Measurements from ENCODE around the gene CEP170. TPM values are rescaled to one million over a fixed set of nuclear protein-coding genes. Genes with fewer than 3 reads are reported as not detected.
"Not testable (repeated sequence)": the region's sequence is repeated elsewhere in the genome, so short reads cannot be mapped to it uniquely, and the experiment has no call there.

The CEP170 gene
- total RNA-seq, 2 donors from 2014 or later = 73.7 to 77.0 TPM

DNA sequence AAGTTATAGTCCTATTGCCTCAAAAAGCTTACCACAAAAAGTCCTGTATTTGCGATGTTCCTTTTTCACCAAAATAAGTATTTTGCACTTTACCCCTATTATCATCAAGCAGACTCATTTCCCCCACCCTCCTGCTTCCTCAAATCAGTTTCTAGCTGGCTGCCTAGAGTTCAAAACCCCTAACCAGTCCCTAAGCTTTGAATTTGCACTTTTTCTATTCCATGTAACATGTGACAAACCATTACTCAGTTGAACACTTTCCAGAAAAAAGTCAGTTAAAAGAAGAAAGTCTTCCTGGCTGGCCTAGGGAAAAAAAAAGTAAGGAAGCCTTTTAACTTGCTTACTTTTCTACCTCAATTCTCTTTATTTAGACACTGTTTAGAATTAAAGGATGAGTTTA is 8.2 kb downstream of the CEP170 start:
- DNase-seq (ENCODE audit: low spot score) = no peak
- intact Hi-C loops (cut with DNase I) = no loop called here

DNA sequence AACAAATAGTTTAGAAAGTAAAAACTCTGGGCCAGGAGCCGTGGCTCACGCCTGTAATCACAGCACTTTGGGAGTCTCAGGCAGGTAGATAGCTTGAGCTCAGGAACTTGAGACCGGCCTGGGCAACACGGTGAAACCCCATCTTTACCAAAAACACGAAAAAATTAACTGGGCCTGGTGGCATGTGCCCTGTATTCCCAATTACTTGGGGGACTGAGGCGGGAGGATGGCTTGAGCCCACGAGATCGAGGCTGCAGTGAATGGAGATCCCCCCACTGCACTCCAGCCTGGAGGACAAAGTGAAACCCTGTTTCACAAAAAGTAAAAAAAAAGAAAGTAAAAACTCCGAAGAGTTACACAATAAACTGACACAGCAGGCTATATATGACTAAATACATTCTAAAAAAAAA is 10.6 kb downstream of the CEP170 start:
- DNase-seq (ENCODE audit: low spot score) = no peak
- intact Hi-C loops (cut with DNase I) = no loop called here

DNA sequence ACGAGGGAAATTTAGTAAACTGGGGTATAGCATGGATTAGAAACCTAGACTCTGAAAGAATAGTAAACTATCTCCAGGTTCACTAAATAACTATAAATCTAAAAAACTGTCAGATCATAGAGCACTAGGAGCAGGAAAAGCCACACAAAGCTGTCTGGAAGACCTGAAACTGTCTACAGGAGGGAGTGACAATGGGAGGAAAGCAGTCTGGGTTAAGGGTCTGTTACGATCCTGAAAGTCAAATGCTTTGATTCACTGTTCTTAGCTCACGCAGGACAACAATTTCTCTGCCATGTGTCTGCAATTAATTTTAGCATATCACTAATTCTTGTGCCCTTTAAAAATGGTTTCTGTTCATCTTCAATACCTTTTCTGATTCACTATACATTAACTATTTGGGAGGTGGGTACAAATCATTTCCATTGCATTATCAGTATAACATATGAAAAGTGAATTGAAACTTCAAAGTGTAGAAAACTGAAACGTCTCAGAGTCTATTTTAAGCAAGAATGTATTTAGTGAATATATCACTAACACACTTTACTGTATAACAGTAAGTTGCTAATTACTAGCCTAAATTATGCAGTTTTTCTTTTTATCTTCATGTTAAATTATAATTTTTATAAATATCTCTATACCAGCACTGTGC is 18.4 kb downstream of the CEP170 start:
- intact Hi-C loops (cut with DNase I) = no loop called here
- DNase-seq (ENCODE audit: low spot score) = no peak

GRCh38 chr1:243234978-243235647 is 20.0 kb downstream of the CEP170 start:
- DNase-seq (ENCODE audit: low spot score) = no peak
- intact Hi-C loops (cut with DNase I) = no loop called here

GRCh38 chr1:243233908-243234307 is 21.2 kb downstream of the CEP170 start:
- intact Hi-C loops (cut with DNase I) = no loop called here
- DNase-seq (ENCODE audit: low spot score) = no peak

GRCh38 chr1:243230914-243231313 is 24.2 kb downstream of the CEP170 start:
- intact Hi-C loops (cut with DNase I) = no loop called here
- DNase-seq (ENCODE audit: low spot score) = no peak

- intact Hi-C loops (cut with DNase I) = no loop called here
- DNase-seq (ENCODE audit: low spot score) = no peak
These were observed 25.6 kb downstream of the CEP170 start for GRCh38 chr1:243229526-243229925.

DNA sequence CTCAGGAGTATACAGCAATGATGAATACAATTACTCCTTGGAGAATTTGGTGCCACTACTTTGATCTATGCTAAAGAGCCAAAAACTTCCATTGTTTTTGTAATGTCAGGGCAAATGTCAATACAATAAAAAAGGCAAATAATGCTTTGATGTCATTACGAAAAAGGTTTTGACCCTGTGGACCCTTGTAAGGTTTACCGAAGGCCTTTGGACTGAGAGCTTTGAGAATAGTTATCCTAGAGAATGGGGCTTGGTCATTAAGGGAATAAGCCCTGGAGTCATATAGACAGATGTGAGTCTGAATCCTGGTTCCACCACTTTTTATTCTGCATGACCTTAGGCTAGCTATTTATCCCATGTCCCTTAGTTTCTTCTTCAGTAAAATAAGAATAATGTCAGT is 27.5 kb downstream of the CEP170 start:
- intact Hi-C loops (cut with DNase I) = no loop called here
- no peak for DNase-seq (ENCODE audit: low spot score)

DNA sequence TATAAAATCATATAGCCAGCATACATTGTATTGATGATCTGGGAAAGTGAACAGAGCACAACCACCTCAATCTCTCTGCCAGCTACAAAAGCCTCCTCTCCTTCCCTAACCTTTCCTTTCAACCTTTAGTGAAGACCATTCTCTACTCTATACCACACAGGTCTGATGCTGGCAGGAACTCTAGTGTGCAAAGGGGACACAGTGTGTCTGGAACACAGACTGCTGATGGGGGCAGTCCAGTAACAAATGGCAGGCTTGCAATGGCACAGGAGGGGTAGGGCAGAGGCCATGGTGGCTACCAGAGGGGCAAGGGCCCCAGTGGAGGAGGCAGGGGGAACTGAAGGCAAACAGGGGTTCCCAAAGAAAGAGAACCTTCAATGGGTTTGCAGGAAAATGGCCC is 37.0 kb downstream of the CEP170 start:
- intact Hi-C loops (cut with DNase I) = no loop called here
- no peak for DNase-seq (ENCODE audit: low spot score)

GRCh38 chr1:243217349-243217748 is 37.7 kb downstream of the CEP170 start:
- no peak for DNase-seq (ENCODE audit: low spot score)
- intact Hi-C loops (cut with DNase I) = no loop called here

- DNase-seq (ENCODE audit: low spot score) = no peak
- intact Hi-C loops (cut with DNase I) = no loop called here
These were observed 38.3 kb downstream of the CEP170 start for GRCh38 chr1:243216741-243217140.

GRCh38 chr1:243215276-243215875 is 39.7 kb downstream of the CEP170 start:
- DNase-seq (ENCODE audit: low spot score); intact Hi-C loops (cut with DNase I): not testable (repeated sequence)

DNA sequence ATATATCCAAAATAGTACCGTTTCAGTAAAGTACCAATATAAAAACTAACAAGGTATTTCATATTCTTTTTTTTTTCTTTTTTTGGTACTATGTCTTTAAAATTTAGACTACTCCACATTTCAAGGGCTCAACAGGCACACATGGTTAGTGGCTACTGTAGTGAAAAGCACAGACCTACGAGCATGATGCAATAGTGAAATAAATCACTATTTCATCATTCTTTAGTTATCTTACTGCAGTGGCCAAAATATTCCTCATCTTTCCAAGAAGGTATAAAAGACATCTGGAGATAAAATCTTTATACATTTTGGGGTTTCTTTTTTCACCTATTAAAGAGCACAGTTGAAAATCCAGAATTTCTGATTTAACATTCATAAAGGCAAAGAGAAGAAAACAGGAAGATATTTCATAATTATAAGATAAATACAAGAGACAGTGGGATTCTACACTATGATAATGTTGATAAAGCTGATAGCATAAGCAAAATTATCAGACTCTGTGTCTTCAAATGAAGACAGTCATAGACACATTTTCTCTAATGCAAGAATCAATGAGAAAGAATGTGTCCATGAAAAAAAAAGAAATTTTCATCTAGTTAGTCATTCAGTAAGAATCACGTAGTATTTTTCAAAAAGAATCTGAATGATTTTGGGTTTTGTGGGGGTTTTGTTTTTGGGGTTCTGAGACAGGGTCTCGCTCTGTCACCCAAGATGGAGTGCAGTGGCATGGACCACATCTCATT is 41.9 kb downstream of the CEP170 start:
- no peak for DNase-seq (ENCODE audit: low spot score)
- intact Hi-C loops (cut with DNase I) = no loop called here

DNA sequence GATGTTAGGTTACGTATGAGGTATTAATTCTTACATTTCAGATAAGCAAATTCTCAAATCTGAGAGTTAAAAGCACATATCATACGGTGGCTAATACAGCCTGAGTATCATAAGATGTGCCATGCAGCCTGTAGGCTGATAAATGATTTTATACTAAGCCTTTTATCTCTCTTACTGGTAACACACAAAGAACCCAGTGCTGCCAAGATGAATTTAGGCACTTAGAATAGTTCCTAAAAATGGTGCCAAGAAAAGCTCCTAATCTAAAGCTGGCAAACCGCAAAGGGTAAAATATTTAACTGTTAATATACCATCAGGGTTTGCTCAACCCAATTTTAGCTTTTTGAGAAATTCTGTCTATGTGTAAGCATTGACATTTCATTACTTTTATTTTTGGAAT is 43.1 kb downstream of the CEP170 start:
- intact Hi-C loops (cut with DNase I); DNase-seq (ENCODE audit: low spot score): not testable (repeated sequence)

DNA sequence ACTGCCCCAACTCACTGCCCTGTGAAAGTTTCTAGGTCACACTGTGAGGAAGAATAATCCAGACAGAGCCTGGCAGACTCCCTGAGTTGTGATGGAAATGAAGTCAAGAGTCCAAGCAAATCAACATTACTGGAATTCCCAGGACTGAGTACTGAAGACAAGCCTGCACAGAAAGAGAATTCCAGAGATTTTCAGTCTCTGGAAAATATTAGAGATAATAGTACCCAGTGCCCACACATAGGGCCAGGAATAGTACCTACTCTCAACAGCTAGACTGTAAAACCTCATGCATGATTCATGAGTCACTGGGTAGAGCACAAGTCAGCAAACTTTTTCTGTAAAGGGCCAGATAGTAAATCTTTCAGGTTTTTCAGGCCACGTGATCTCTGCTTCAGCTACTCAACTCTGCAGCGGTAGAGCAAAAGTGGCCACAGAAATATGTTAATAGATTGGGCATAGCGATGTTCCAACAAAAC is 50.0 kb downstream of the CEP170 start:
- intact Hi-C loops (cut with DNase I); DNase-seq (ENCODE audit: low spot score): not testable (repeated sequence)

GRCh38 chr1:243204336-243204735 is 50.7 kb downstream of the CEP170 start:
- intact Hi-C loops (cut with DNase I); DNase-seq (ENCODE audit: low spot score): not testable (repeated sequence)

DNA sequence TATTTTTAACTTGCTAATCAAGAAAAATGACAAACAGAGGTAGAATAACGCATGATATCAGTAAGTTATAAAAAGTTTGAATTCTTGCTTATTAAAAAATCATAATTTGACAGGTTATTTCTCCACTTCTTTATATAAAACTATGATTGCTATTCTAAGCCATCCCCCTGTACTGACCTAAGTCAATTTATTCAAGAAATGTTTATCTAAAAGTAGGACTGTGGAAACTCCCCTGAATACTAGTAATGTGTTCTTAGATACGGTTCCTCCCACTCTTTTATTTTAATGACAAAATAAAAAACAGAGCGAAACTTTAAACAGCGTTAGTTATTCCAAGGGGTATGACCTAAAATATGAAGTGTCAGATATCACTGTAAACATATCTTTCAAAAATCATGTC is 51.9 kb downstream of the CEP170 start:
- not testable (repeated sequence) for DNase-seq (ENCODE audit: low spot score)

GRCh38 chr1:243201316-243201715 is 53.8 kb downstream of the CEP170 start:
- intact Hi-C loops (cut with DNase I); DNase-seq (ENCODE audit: low spot score): not testable (repeated sequence)

More for the DNA sequence above, 51.9 kb downstream of the CEP170 start:
- intact Hi-C loops (cut with DNase I) = not testable (repeated sequence)

DNA sequence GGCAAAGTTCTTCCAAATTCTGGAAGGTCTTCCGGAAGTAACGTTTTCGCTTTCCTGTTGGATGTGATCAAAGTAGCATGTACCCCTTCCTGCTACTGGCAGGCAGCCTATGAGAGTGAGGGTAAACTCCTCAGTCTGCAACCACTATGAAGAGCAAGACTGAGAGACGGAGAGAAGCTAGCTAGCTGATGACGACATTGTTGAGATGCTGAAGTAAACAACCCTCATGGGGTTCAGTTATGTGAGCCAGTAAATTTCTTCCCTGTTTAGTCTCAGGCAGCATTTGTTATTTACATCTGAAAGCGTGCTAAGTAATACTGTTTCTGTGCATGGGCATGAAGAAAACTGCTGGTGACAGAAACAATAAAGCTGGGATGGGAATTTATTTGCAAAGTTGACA is 57.6 kb downstream of the CEP170 start:
- DNase-seq (ENCODE audit: low spot score); intact Hi-C loops (cut with DNase I): not testable (repeated sequence)

DNA sequence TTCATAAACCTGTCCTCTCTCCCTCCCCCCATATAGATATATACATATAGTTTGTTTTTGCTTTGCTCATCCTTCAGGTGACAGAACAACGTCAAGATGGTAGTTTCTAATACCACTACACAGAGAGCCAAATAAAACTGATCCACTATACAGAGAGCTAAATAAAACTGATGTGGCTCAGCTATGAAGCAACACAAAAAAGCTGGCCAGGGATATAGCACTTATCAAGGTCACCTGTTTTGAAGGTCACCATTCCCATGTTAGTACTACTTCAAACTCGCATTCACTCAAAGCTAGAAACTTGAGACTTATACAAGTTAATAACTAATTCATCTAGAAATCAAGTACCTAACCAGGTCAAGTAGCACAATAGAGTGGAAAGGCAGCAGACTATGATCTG is 61.8 kb downstream of the CEP170 start:
- intact Hi-C loops (cut with DNase I); DNase-seq (ENCODE audit: low spot score): not testable (repeated sequence)

All from posterior vena cava (tissue), 2 donors.